M059J (cell line): ENCODE results near the gene HSP90B1. TPM values are rescaled to one million over a fixed set of nuclear protein-coding genes. Genes with fewer than 3 reads are reported as not detected.

ENCODE experiments used
- DNase-seq: peaks from one replicate; pipeline ENCODE4 v3.0.0-alpha.2; 2012; ENCODE audit warnings: low read depth
- total RNA-seq: library from RNA; depleted of rRNA; stranded (reverse); fragments of >200 nt; shearing (Covaris generic); gene quantifications from 2 replicates; pipeline ENCODE4 v1.2.3, GENCODE V29; 2014

Gene HSP90B1
- total RNA-seq, 1 experiment from 2014 or later = 1,048 TPM

DNA sequence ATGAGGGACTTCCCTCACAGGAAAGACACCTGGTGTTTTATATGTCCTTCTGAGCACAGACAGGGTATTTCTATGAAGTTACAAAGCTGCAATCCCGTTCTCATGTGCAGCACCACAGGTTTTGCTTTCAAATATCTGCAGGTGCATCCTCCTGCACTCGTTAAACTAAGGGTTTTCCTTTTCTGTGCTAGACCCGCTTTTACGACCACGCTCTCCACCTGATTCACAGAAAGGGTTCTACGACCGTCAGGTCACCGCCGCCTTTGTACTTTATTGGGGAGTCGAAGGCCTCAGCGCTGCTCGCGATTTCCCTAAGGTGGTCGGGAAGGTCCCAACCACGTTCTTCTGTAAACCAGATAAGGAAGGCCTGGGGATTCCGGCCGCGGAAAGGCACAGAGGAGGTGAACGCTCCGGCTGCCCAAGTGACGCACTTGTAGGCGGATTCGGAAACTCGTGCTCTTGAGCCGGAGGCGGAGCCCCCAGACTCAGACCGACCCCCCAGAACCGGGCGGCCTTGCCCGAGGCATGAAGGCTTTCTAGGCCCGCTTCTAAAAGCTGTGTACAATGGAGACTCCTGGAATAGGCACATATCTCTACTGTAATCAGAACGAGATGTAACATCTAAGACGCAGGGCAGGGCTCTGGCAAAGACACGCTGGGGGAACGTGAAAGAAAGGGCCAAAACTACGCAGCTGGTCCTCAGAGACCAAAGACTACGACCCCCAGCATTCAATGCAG, 995 bp upstream of the HSP90B1 start:
- peak; percentile 90 for DNase-seq

- no peak for DNase-seq
These were observed 501 bp upstream of the HSP90B1 start for GRCh38 chr12:103929784-103930033.

DNA sequence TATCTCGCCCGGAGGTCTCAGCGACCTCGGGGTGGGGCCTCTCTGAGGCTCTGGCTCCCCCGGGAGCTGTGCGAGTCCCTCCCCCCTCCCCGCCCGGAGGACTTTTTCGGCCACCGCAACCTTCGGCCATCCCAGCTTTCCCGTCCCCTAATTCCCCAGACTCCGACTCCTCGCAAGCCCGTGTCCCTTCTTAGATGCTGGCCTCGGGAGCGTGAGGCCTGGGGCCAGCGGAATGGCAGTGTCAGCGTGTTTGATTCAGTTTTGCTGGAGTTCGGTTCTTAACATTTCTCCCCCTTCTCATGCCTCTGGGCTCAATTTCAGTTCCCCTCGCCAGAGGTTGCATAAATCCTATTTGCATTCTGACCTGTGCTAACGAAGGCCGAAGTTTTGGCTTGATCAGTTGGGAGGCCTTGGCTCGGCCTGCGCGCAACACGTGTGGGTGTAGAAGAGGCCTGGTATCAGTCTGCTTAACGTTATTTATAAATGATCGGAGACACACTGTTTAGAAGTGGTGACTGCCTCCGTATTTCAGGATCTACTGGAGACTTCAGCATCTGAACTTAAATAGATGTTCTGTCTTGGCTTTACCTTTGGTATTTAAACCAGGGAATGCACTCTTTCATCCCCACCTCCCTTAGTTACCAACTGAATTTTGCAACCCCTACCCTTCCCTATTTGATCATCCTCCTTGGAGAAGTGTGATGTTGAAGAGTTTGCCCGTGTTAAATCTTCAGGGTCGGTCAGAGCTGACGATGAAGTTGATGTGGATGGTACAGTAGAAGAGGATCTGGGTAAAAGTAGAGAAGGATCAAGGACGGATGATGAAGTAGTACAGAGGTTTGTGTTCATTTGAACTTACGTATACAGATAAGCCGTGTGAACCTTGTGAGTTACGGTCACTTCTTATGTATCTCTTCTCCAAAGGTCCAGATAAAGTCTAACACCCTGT, 851 bp downstream of the HSP90B1 start:
- peak; percentile 31 for DNase-seq

GRCh38 chr12:103933237-103933636, 3.0 kb downstream of the HSP90B1 start:
- DNase-seq = no peak

DNA sequence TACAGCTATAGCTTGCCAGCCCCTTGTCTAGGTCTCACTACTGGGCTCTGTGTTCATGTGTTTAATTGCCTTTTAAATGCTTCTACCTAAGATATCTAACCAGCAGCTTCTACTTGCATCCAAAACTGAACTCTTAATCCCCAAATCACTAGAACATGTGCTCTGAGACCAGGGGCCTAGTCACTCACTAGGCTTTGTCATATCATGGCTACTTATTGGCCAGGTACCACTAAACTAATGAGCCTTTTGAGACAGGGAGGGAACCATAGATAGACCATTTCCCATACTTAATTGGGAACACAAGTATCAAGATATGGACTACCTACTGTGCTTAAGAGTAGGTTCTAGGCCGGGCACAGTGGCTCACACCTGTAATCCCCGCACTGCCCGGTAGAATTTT, 6.5 kb downstream of the HSP90B1 start:
- no peak for DNase-seq

DNA sequence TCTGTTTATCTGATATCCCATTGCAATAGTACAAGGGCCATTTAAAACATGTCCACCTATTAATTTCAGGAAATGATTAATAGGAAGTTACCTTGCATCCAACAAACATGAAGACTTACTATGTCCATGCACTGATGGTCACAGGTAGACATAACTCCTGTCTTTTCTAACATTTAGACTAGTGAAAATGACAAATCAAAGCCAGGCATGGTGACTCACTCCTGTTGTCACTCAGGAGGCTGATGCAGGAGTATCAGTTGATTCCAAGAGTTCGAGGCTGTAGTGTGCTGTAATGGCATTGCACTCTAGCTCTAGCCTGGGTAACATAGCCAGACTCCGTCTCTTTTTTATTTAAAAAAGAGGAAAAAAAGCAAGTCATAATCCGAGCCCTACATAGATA, 14.8 kb downstream of the HSP90B1 start:
- DNase-seq = peak; percentile 27

DNA sequence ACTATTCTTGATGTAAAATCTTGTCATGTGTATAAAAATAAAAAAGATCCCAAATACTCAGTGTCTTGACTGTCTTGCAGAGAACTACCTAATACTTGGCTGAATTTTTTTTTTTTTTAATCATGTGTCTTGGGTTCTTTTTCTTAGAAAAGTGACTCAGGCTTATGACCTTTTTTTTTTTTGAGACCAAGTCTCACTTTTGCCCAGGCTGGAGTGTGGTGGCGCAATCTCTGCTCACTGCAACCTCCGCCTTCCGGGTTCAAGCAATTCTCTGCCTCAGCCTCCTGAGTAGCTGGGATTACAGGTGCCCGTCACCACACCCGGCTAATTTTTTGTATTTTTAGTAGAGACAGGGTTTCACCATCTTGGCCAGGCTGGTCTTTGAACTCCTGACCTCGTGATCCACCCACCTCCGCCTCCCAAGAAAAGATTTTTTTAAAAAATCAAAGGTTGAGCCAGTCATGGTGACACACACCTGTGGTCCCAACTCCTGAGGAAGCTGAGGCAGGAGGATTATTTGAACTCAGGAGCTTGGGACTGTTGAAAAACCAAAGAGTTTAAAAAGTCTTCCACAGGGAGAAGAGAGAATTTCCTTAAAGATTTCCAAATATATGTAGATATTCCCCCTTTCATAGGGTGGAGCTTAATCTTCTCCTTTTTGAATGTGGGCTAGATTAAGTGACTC, 17.8 kb downstream of the HSP90B1 start:
- DNase-seq = no peak

GRCh38 chr12:103948746-103949406, 18.7 kb downstream of the HSP90B1 start:
- DNase-seq = no peak

DNA sequence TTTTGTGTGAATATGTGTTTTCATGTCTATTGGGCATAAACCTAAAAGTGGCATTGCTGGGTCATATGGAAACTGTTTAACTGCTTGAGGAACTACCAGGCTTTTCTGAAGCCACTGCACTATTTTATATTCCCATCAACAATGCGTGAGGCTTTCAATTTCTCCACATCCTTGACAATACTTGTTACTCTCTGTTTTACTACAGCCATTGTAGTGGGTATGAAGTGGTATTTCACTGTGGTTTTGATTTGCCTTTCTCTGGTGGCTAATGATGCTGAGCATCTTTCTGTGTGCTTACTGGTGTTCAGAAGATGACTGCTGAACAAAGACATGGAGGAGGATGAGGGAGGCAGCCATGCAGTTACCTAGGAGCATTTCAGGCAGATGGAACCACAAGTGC, 22.3 kb downstream of the HSP90B1 start:
- no peak for DNase-seq

- DNase-seq = no peak
These were observed 25.8 kb downstream of the HSP90B1 start for GRCh38 chr12:103955811-103956508.

DNA sequence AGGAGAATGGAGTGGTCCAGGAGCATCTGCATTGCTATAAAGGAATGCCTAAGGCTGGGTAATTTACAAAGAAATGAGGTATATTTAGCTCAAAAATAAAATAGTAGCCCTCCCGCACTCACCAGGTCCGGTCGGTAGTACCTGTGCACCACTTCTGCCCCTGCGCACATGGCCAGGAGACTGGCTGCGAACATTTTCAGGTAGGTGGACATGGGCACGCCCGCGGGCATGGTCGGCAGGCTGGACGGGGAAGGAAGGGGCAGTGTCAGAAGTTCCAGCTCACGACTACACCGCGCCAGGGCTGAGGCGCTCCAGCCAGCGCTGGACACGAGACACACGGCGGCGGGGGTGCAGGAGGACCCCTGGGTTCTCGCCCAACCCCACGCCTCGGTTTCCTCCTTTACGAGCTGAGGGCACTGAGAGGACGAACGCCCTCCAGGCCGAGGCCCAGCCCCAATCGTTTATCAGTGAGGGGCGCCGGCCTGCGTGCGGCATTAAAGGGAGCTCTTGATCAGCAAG, 26.4 kb downstream of the HSP90B1 start:
- DNase-seq = no peak

- DNase-seq = no peak
These were observed 27.7 kb downstream of the HSP90B1 start for GRCh38 chr12:103957865-103958388.

- DNase-seq = no peak
These were observed 28.4 kb downstream of the HSP90B1 start for GRCh38 chr12:103958621-103959020.

GRCh38 chr12:103960616-103961227, 30.5 kb downstream of the HSP90B1 start:
- DNase-seq = no peak

DNA sequence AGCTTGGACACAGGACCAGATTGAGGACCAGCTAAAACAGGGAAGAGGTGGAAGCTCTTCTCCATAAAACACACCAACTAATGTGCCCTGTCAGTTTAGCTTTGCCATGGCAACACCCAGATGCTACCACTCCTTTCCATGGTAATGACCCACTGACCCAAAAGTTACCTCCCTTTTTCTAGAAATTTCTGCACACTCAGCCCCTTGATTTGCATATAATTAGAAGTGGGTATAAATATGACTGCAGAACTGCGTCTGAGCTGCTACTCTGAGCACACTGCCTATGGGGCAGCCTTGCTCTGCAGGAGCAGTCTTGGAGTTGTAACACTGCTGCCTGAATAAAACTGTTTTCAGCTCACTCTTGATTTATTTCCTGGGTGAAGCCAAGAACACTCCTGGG, 32.3 kb downstream of the HSP90B1 start:
- DNase-seq = no peak

- DNase-seq = no peak
These were observed 34.6 kb downstream of the HSP90B1 start for GRCh38 chr12:103964805-103965204.

DNA sequence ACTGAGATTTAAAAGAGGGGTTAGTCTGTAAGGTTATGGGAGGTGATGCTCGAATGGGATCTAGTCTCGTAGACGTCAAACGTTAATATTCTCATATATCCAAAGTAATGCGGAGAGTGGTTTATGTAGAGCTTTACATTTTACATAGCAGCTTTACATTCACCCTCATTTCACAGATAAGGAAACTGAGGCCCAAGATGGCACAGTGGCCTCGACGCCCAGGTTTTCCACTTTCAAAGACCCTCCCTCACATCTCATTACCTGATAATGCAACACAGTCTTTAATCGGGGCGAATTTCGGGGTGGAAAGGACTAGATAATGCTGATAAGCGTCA, 35.0 kb downstream of the HSP90B1 start:
- DNase-seq = no peak

- peak; percentile 98 for DNase-seq
These were observed 35.6 kb downstream of the HSP90B1 start, which contains the start of gene TDG for GRCh38 chr12:103965590-103966504. Gene TDG, plus strand, starts transcription at chr12:103965872. Its CDS starts 166 bp downstream, at chr12:103966038.

GRCh38 chr12:103966736-103967135, 36.5 kb downstream of the HSP90B1 start:
- DNase-seq = no peak
